C4-2B (cell line): ENCODE data around the gene C4orf54.

Source experiments
- H3K27ac ChIP-seq: fragments of 450-650 bp; 2 replicates; pipeline ENCODE4 v1.5.1; 2017
- ZFX ChIP-seq: fragments of 450-650 bp; IDR thresholded peaks from 2 replicates; pipeline ENCODE4 v1.6.1; 2017
- TF ChIP-seq, protein P1 (sequence below): fragments of 450-650 bp; conservative IDR thresholded peaks from 2 replicates; pipeline ENCODE4 v1.5.1; 2017; ENCODE audit warnings: mild to moderate bottlenecking

C4orf54 gene

DNA sequence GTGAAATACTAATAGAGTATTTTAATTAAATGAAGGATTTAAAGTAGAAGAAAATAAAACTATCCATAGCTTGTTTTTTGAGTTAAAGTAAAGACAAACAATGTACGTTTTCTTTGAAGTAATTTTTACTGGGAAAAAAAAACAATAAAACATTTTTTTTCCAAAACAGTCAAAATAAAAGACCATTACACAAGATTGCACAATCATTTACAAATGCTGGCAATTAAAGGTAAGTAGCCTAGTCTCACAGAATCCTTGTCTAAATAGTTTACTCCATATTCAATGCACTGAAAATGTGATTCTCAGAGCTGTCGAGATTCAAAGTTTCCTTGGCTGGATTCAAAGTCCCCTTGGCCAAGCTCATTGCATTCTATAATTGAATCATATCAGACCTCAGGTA lies 21.2 kb downstream of the C4orf54 start:
- H3K27ac ChIP-seq = no peak overlapping the region
- TF ChIP-seq ZFX = no peak
- TF ChIP-seq, protein P1, sequence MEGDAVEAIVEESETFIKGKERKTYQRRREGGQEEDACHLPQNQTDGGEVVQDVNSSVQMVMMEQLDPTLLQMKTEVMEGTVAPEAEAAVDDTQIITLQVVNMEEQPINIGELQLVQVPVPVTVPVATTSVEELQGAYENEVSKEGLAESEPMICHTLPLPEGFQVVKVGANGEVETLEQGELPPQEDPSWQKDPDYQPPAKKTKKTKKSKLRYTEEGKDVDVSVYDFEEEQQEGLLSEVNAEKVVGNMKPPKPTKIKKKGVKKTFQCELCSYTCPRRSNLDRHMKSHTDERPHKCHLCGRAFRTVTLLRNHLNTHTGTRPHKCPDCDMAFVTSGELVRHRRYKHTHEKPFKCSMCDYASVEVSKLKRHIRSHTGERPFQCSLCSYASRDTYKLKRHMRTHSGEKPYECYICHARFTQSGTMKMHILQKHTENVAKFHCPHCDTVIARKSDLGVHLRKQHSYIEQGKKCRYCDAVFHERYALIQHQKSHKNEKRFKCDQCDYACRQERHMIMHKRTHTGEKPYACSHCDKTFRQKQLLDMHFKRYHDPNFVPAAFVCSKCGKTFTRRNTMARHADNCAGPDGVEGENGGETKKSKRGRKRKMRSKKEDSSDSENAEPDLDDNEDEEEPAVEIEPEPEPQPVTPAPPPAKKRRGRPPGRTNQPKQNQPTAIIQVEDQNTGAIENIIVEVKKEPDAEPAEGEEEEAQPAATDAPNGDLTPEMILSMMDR = no peak

DNA sequence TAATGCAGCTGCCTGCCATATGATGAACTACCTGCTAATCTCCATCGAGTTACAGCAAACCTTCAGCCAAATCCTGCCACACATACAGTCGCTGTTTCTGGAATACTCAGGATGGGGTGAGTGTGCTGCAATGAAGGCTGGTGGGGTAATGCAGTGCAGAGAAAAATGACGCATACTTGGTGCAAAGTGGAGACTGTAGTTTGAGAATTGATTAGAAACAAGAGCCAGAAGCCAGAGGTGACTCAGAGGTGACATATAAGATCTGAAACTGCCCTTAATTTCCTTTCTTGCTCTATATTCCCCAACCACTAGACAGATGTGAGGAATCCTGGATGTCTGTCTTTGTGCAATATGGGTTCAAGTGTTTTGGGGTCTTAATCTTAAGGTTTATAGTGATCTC lies 22.0 kb downstream of the C4orf54 start:
- no peak for TF ChIP-seq ZFX
- TF ChIP-seq, protein P1 = no peak
- H3K27ac ChIP-seq = no peak overlapping the region

DNA sequence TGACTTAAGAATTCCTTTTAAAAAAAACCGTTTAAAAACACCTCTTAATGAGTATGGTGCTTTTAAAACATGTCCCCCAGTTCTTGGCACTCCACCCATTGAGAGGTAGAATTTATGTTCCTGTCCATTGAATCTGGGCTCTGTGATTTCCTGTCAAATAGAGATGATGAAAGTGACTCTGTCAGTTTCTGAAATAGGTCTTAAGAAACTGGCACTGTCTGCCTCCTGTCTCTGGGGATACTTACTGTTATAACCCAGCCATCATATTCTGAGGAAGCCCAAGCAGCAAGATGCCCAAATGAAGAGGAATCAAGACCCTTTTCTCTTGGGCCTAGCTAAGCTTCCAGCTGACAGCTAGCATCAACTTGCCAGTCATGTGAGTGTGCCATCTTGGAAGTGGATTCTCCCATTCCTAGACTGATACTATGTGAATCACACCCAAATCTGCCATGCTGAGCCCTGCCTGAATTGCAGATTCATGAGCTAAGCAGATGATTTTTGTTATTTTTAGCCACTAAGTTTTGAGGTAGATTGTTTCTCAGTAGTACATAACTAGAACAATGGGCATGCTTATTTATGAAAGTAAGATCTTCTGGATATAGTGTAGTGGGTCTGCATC lies 22.8 kb downstream of the C4orf54 start:
- TF ChIP-seq, protein P1 = no peak
- no peak for TF ChIP-seq ZFX

DNA sequence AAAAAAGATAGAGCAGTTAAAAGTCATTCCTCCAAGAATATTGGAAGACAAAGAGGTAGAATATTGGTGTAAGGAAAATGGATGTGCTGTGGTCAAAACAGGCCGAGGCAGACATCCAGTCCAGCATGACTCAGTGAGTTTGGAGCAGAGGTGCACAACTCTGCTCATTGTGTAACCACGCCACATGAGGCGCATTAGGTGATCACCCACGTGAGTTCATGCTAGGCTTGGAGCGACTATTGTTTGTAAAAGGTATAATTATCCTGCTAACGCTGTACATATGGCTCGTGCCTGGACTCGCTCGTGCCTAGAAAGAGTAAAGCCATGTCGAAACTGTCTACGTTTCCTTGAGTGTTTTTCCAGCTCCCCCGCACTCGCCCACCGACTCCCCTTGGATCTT lies 23.9 kb downstream of the C4orf54 start:
- TF ChIP-seq, protein P1 = no peak
- TF ChIP-seq ZFX = no peak

More for the DNA sequence above, 22.8 kb downstream of the C4orf54 start:
- no peak overlapping the region for H3K27ac ChIP-seq

DNA sequence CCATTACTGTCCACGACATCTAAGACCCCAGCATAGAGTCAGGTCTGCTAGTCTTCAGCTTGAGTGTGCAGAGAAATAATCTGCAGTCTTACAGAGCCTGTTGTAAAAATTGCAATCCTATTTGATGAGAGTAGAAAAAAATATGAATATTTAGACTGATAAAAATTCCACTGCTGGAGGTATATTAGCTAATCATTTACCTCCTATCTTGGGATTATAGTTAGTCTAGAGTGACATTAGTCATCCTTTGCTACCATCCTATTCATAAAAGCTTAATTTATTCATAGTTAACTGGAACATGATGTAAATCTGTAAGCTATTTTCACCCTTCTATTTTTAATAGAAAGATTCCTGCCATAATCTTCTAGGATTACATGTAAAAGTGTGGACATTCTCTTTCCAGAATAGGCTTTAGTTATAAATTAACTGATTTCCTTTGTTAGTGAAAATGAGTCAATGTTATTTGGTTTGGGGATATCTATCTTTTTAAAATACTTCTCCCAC lies 26.7 kb downstream of the C4orf54 start:
- no peak overlapping the region for H3K27ac ChIP-seq
- no peak for TF ChIP-seq ZFX
- TF ChIP-seq, protein P1 = no peak

More for the DNA sequence above, 23.9 kb downstream of the C4orf54 start:
- no peak overlapping the region for H3K27ac ChIP-seq

DNA sequence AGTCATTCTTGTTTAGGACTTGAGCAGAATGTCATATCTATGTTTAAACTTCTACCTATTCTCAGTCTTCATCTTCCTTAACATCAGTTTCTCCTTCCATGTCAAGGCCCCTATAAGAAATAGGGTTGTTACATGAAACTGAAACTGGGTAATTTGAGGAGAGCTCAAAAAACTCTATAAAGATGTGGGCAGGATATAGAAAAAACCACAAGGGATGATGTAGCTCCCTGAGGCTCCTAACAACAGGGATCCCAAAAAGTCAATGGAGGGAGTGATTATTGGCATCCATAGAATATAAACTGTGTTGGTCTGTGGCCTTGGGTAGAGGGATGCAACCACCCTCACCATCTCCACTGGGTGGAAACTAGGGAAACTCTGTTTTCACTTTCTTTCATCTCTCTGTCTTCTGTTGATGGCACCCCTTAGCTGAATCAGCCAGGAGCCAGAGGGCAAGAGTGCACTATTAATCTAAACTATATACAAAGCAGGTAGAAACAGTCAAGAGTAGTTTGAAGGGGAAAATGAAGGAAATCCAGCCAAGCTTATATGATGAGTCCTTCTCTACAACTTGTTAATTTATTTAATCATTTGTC lies 27.6 kb downstream of the C4orf54 start:
- H3K27ac ChIP-seq = no peak overlapping the region
- no peak for TF ChIP-seq ZFX
- TF ChIP-seq, protein P1 = no peak

DNA sequence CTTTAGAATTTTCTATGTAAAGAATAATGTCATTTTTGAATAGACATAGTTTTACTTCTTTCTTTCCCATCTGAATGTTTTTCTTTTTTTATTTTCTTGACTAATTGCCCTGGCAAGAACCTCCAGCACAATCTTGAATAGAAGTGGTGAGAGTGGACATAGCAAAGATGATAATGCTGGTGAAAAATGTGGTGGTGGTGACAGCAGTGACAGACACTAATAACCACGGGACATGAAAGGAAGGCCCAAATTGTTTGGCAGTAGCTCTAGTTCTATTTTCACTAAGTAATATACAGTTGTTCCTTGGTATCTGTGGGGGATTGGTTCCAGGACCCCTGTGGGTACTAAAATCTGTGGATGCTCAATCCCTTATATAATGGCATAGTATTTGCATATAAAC lies 29.6 kb downstream of the C4orf54 start:
- TF ChIP-seq, protein P1 = no peak
- TF ChIP-seq ZFX = no peak
- no peak overlapping the region for H3K27ac ChIP-seq
